Suppressor macrophage (primary cell): Measurements from ENCODE around the gene RNLS.
A peak's percentile ranks its signal among the peaks of the same experiment; 100 is the strongest.

Experiments used
- DNase-seq, 4 experiments: peaks; one replicate each; pipeline ENCODE4 v3.0.0-alpha.2; 2020 to 2022

RNLS gene

DNA sequence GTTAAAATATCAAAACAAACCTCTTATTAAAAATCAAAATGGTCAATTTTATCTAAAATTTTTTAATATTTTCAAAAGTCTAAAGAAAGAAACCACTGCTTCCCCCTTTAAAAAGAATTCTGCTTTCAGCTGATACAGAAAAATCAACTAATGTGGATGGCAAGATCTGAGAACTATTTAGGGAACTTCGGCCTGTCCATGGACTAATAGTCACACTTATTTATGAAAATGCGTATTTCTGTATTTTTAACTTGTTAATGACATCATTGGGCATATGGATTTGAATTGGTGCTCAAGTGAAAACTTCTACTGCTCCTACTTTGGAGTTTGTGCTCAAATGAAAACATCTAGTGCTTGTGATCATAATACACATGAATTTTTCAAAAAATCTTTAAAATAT is 31.9 kb downstream of the RNLS start:
- peak; percentile 14 to 64 (median 45) for DNase-seq

DNA sequence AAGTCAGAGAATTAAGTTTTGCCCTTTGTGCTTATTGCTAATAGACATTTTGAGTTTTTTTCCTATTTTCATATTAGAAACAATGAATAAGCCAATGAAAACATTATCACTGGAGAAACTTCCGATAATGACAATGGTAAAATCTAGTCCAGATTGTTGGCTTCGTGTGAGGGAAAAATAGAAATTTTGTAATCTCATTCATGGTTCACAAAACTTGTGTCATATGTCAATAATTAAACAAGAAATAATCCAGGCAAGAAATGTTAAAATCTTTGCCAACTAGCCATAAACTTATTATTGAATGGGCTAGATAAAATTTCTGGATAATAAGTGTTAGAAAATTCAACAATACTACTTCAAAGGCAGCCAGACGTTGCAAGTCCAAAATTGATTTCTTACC is 36.6 kb downstream of the RNLS start:
- no peak for DNase-seq

DNA sequence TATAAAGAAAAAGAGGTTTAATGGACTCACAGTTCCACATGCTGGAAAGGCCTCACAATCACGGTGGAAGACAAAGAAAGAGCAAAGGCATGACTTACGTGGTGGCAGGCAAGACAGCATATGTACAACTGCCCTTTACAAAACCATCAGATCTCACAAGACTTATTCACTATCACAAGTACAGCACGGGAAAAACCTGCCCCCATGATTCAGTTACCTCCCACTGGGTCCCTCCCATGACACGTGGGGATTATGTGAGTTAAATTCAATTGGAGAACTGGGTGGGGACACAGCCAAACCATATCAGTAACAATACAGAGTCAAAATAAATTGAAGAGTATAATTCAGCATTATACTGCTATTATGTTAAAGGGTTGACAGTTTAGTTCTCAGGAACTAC is 37.8 kb downstream of the RNLS start:
- peak in 1 of 4 experiments; percentile 15 for DNase-seq

DNA sequence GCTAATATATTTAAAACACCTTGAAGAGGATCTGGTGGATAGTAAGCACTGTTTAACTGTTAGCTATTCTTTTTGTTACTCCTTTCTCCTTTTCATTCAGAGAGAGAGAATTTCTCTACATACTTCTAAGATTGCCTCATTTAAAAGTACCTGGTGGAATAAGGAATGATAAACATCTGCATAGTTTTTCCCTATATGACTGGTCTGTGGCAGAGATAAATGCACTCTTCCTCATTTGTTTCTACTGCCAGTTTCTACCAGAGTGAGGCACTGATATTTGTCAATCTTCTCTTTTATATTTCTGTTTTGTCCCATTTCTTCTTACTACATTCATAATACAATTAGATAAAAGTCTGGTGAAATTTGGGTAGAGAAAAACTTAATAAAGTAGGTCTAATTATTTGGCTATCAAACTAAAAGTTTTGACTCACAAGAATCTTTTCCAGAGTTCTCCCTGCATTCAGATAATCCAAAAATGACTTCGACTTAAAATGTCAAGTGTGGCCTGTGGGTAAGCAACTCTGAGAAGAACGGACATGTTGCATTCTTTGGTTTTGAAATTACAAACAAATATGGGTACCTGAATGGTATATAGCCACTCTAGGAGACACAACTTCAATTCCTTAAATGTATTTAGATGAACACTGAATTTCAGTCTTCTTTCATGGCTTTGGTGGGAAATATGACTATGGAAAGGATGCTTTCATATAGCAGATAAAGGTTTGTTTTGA is 38.8 kb downstream of the RNLS start:
- DNase-seq: no peak

DNA sequence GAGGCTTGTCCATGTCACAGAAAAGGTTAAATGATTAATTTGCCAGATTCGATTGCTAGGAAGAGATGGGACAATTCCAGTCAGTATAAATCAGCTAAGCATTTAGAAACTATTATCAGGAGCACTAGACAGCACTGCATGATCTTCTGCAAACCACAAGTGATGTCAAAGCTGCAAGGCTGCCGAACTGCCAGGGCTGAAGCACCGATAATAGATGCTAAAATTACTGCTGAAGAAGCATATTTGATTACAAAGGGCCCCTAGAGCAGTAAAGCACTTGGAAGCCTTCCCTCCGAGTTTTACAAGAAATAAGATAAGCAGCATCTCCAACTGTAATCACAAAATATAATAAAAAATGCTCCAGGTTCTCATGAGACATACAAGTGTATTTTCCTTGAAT is 40.6 kb downstream of the RNLS start:
- no peak for DNase-seq

DNA sequence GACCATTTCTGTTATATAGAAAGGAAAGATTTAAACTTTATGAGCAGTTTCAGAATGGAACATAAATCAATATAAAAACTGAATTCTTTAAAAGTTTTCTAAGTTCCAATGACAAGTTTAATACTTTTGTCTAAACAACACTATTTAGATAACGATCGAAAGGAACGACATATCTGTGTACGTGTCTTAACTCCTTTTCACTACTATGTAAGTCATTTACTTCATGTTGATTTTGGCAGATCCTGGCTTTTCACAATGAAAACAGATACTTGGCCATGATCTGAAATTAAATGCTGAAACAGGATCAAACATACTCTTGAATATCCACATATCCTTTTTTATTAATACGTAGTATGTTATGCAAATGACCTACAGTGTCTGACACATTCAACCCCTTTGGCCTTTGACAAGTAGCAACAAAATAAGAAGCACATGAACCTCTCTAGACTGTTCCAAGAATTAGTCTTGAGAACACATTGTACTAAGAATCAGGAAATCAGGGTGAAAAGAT is 41.9 kb downstream of the RNLS start:
- no peak for DNase-seq

DNA sequence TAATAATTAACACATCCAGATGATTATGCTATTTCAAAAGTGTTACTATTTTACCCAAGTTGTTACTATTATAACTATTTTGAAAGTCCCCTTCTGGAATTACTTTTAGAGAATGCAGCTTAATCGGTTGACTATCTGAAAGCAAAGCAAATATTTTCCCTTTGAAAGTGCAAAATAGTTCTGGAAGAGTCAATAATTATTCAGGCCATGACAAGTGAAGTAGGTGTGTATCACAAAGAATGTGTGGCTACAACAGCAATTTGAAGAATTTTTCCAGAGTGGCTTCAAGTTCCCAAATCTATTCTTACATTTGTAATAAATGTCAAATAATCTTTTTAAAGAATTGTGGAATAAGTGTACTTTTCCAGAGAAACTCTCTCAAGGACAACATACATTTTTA is 42.8 kb downstream of the RNLS start:
- DNase-seq: no peak

DNA sequence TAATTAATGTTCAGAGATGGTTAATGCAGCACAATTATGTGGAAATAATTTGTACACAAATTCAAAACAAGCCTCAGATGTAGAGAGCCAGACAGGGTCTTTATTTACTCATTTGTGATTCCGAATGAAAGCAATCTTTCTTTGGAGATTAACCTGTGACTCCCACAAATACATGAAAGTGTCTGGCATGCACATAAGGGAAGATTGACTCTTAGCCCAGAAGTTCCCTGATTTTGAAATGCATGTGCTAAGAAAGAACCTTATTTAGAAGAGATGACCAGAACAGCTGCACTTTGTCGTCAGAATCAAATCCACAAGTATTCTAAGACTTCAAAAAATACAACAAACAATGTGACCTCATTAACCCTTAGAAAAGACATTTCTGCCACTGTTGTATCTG is 45.1 kb downstream of the RNLS start:
- no peak for DNase-seq

DNA sequence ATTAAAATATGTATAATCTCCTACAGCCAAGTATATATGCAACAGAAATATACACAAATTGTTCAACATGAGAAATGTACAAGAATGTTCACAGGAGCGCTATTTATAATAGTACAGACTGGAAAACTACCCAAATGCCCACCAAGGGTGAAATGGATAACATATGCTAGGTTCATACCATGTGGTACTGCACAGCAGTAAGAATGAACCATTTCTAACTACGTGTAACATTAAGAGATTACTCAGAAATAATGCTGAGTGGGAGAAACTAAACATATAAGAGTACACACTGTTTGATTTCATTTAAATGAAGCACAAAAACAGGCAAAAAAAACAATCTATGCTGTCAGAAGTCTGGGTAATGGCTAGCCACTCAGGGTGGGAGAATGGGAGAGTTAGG is 45.8 kb downstream of the RNLS start:
- DNase-seq: no peak

DNA sequence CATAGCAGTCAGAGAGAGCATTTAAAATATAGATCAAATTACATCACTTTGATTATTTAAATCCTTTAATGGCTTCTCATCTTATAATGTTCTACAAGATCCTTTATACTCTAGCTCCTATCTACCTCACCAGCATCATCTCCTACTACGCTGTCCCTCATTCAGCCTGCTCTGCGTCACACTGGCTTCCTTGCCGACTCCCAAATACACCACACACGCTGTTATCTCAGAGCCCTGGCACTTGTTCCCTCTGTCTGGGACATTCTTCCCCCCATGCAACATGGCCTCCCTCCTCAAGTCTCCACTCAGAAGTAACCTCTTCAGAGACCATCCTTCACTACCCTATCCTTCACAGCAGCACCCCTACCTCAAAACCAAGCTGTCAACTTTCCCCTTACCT is 46.7 kb downstream of the RNLS start:
- no peak for DNase-seq

DNA sequence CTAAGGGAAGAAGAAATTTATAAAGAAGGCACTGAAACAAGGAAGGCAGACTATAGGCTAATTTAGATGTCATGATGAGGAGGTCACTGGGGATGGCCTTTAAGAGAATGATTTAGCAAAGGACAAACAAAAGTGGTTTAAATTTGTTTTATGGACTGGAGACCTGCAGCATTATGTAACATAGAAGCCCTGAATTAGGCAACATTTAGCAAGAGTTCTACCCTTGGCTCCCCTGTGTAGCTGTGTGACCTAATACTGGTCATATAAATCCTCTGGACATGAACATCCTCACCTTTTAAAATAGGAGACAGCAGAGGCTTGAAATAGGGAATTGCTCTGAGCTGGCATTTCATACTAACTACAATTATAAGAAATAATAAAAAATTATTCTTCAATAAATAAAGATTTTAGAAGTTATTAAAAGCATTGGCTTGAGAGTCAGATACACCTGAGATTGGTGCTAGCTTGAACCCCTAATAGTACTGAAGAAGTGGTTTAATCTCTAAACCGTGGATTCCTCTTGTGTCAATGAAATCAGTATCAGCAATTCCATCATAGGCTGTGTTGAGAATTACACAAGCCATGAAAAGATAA is 48.9 kb downstream of the RNLS start:
- no peak for DNase-seq

DNA sequence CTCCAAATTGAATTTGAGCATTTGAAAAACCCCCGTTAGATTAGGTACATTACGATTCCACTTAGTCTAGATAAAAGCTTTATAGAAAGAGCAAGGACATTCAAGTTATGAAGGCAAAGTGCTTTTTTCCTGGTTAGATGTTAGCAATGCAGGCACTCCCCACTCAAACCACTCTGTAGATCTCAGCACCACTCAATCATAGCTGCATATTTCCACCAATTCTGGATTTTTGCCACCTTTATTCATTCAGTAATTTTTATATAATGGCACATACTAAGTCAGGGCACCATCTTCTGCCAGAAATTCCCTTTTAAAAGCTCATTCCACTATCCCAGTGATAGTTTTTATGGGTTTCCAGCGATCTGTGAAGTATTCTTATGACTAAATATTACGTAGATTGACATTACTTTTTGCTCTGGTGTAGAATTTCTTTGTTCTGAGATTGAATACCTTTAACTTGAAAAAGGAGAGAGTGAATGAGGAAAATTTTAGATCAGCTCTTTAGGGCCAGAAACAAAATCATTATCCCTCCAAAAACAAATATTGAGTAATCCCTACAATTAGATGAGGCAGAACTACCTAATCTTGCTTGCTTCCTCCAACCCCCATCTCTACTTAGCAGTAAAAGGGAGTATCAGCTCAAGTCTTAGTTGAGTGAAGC is 51.6 kb downstream of the RNLS start:
- no peak for DNase-seq

DNA sequence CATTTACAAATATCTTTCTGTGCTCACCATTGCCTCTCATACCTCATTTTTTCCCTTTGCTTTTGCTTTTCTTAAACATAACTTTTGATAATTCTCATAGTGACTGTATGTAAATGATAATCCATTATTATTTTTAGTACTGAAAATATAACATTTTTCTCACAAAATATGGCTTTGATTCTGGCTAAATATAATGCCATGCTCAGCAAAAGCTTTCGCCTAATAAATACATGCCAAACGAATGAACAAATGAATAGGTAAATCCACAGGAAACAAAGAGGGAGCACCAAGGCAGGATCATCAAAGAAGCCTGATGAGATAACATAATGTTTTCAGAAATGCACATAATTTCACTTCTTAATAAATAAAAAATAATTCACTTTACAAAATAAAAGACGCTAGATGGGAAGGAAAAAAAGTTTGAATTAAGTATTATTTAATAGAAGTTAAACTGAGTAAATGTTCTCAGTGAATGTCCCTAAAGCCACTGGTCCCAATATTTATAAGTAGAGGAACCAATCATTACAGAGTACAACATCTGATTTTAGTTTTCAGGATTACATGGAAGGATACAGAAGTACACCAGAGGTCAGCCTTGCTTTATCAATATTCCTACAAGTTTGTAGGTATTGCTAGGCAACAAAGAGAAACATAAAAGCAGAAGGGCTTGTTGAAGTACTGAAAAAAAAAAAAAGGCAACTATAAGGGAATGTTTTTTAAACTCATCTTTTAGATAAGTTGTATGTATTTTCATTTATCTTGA is 52.3 kb downstream of the RNLS start:
- DNase-seq: no peak

DNA sequence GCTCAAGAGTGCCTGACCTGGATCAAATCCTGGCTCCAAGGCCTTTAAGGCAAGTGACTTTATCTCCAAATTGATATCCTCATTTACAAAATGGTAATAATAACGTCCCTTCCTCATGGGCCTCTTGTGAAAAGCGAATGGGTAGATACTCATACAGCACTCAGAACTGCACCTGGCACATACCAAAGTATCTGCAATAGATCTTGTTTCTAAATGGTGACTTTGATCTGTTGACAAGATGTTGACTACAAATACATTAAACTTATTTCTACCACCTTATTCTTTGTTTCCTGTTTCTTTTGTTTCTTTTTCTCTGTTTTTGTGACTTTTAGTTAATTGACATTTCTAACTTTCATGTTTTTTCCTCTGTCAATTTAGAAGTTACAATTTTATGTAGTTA is 53.0 kb downstream of the RNLS start:
- no peak for DNase-seq

DNA sequence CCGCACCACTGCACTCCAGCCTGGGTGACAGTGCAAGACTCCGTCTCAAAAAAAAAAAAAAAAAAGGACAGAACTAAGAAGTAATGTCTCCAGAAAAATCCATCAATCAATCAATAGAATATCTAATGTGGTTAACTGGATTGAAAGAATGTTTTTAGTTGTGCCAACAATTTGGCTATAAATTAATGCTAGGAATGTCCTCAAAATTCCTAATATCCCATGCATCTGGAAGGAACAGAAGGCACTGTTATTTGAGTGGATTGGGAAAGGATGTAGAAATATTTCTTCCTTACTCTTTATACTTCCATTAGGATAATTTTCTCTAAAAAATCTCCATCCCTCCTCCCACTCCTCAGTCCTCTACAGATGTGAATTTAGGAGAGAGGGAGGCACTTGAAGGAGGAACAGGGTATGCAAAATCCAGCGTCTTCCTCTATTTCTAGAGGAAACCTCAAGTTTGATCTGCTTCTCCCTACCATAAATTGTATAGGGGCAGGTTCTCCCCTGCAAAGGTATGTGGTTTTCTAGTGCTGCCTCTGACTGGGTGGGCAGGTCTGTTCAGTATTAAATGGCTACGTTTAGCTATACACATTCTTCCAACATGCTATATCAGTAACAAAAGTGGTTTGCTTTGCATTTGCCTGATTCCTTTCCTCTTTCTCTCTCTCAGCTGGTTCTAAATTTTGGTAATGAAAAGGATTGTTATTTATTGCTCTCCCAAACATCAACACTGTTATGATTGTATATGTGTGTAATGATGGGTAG is 54.1 kb downstream of the RNLS start:
- DNase-seq: no peak

DNA sequence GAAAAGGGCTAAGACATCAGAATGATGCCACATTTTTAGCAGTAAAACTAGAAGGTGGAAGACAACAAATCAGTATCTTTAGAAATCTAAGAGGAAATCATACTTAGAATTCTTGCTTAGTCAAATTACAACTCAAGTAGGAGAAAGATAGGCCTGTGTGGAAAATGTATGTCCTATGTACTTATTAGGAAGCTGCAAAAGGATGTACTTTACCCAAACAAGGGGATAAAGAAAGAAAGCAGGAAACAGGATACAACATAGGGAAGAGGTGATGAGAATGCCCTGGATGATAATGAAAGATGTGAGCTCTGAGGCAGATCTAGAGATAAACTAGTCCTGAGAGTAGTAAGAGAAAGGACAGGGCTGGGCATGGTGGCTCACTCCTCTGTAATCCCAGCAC is 54.9 kb downstream of the RNLS start:
- no peak for DNase-seq

DNA sequence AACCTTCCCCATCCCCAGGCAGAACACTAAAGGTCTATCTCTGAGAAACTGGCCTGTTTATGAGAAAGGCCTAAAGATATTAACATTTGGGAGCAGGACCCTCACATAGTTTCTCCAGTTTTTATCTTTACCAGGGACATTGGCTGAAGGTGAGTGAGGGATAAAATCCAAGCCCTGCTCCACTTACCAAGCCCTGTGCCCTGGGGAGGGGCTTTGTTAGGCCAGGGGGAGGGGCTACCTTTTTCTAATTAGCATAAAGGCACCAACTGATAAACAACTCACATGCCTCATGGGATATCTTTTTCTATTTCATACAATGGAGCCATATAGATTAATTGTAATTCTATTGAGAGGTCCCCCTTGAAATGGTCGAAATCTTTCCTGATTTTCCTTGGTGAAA is 55.9 kb downstream of the RNLS start:
- DNase-seq: no peak

DNA sequence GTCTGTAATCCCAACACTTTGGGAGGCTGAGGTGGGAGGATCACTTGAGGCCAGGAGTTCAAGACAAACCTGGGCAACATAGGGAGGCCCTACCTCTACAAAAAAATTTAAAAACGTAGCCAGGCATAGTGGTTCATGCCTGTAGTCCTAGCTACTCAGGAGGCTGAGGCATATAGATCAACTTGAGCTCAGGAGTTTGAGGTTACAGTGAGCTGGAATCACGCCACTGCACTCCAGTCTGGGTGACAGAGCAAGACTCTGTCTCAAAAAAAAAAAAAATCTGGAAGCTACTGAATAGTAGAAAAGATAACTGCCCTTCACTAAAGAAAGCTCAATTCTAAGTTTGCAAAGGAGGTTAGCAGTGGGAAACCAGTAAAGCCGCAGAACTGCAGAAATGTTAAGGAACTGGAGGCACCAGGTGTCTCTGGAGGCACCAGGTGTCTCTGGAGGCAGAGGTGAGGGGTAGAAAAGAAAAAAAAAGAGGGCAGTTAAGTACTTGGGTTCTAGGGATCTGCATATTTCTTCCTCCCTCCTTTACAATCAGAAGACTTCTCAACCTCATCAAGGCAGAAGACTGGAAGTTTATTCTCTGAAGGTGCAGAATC is 56.5 kb downstream of the RNLS start:
- DNase-seq: no peak

DNA sequence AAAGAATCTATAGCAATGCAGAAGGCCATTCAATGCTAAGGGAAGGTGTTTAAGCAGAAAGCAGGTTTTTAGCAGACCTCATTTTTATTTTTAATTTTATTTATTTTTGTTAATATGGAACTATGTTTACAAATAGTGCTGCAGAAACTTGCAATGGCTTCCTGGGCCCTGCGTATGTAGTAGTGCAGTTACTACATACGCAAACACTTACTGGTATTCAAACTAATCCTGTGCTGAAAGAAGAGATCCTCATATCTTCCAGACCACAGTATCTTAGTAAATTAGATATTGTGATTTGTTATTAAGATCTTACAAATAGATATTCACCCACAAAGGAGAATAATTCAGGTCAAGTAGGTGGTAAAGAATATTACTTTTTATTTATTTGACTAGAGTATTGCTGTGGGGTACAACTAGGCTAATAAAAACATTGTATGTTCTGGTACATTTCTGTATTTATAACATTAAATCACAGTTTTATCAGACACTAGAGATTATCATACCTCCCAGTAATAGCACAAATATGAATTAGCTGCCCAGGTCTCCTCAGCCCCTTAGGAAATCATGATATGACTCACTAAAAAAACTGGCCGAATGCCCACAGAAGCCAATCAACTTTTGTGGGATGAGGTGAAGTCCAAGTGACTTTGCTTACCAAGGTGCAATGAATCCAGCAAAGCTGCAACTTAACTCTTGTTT is 57.6 kb downstream of the RNLS start:
- no peak for DNase-seq

DNA sequence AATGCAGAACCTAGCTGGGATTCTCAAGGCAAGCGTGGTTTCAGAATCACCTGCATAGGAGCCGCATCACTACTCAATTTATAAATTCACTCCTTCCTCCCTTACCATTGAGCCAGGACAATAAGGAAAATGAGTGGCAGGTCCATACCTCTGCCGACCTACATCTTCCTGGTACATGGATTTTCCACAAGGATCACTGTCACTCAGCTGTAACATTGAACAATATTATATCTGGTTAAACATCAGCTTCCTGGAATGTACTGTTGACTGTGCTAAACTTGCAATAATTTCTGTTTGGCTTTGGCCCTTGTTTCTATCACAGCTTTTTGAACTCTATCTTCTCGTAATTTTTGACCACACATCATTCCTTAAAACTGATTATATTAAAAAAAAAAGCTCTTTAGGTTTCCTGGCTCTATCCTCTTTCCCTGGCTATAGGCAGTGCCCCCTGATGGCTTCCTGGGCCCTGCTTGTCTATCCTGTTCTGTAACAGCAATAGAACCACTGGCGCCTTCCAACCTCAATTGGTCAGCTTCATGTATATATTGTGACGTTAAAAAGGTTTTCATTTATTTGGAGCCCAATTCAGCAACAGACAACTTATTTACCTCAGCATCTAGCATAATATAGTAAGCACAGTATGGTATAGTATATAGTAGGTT is 59.2 kb downstream of the RNLS start:
- no peak for DNase-seq

DNA sequence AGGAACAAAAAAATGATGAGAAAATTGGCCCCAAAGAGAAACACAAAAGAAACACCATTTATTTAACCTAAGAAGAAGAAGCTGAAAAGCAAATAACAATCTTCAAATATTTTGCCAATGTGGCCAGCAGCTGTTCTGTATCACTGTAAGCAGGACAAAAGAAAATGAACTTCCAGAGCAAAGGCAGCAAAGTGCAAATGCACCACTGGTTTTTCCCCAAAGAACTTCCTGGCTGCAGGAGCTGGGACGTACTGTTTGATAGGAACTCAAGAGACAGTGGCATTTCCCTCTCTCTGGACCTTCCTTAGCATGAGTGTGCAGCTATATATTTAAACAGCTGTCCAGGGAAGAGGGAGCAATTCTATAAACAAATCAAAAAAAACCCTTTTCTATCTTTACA is 60.4 kb downstream of the RNLS start:
- no peak for DNase-seq
